ENCODE results near the gene FYB2. TPM values are rescaled to one million over a fixed set of nuclear protein-coding genes. Genes with fewer than 3 reads are reported as not detected.

Gene FYB2
- total RNA-seq, 1 donor from 2014 or later, result 0.34 TPM

DNA sequence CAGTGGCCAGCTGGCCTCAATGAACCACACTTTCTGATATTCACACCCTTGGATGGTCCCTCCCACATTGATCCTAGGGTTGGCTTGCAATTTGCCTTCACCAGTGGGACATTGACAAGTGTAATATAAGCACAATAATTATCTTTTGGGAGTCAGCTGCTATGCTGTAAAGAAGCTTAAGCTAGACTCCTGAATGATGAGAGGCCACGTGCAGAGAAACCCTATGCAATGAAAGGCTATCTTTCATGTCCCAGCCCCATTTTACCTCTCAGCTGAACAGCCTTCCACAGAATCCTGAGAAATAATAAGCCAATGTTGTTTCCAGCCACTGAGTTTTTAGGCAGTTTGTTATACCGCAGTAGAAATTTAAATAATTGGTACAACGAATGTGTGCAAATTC lies 24.3 kb upstream of the FYB2 start:
- TF ChIP-seq, protein P1, sequence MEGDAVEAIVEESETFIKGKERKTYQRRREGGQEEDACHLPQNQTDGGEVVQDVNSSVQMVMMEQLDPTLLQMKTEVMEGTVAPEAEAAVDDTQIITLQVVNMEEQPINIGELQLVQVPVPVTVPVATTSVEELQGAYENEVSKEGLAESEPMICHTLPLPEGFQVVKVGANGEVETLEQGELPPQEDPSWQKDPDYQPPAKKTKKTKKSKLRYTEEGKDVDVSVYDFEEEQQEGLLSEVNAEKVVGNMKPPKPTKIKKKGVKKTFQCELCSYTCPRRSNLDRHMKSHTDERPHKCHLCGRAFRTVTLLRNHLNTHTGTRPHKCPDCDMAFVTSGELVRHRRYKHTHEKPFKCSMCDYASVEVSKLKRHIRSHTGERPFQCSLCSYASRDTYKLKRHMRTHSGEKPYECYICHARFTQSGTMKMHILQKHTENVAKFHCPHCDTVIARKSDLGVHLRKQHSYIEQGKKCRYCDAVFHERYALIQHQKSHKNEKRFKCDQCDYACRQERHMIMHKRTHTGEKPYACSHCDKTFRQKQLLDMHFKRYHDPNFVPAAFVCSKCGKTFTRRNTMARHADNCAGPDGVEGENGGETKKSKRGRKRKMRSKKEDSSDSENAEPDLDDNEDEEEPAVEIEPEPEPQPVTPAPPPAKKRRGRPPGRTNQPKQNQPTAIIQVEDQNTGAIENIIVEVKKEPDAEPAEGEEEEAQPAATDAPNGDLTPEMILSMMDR (IDR thresholded peaks at IDR 0.05; ENCODE audit: unreplicated experiment), result no peak
- H3K4me1 Mint-ChIP-seq, result no peaks in the 10 kb centered on the region
- peaks cover 56% of the 10 kb centered on the region for H3K27me3 Mint-ChIP-seq (ENCODE audit: low read depth)
- no peaks in the 10 kb centered on the region for H3K36me3 Mint-ChIP-seq
- DNase-seq (ENCODE audit: low spot score in 2 of 2, unreplicated experiment in 2 of 2), result no peak
- H3K27ac Mint-ChIP-seq, result no peak overlapping the region
- no peak overlapping the region for H3K4me3 Mint-ChIP-seq
- H3K9me3 Mint-ChIP-seq, result no peaks in the 10 kb centered on the region

DNA sequence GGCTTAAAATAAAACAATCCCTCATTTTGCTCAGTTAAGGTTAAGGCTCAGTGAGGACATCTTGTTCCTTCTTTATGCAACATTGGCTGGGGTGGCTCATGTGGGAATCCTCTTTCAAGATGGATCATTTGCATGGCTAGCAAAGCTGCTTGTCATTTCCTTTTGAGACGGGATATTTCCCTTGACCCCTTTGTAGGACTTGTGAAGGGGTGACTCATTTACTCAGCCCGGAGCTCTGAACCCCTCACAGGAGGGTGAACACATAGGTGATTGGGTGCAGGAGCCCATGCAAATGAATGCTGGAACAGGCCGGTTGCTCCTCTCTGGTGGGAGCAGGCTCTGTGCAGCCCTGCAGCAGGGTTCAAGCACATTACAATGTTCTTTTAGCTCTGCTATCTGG lies 19.6 kb upstream of the FYB2 start:
- Mint-ChIP-seq H3K4me1 (peaks cover 6% of the 10 kb centered on the region), H3K27me3 (ENCODE audit: low read depth) (peaks cover 46% of the 10 kb centered on the region), H3K9me3 (no peaks in the 10 kb centered on the region), H3K36me3 (no peaks in the 10 kb centered on the region), H3K4me3 (no peak overlapping the region), H3K27ac (no peak overlapping the region)
- DNase-seq (ENCODE audit: low spot score in 2 of 2, unreplicated experiment in 2 of 2), result no peak
- TF ChIP-seq, protein P1 (IDR thresholded peaks at IDR 0.05; ENCODE audit: unreplicated experiment), result no peak

DNA sequence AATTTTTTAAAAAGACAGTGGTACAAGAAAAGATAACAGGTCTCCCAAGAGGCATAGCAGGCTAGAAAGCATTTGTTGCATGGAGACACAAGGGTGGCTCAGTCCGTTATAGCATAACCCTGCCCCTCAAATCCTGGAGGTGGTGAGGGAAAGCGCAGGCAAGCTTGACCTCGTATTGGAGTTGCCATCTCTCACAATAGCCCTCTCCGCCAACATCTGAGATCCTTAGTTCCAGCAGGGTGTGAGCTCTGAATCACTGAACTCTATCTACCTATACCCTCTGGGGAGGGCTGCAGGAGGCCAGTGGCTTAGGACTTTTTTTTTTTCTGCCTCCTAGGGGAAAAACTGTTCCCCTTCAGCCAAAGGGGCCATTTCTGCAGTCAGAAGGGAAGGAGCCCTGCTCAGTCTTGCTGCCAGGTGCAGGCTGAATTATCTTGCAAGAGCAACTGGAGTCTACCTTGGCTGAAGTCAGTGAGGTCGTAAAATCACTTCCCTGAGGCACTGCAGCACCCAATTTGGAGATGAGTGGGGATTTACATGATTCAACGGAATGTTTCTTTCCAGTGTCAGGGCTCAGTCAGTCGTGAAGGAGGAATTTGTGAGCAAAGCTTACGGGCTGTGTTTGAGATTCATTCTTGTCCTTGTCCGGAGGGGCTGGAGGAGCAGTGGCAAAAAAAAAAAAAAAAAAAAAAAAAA lies 18.2 kb upstream of the FYB2 start:
- DNase-seq (ENCODE audit: low spot score in 2 of 2, unreplicated experiment in 2 of 2), result no peak
- H3K4me3 Mint-ChIP-seq, result no peak overlapping the region
- TF ChIP-seq, protein P1 (IDR thresholded peaks at IDR 0.05; ENCODE audit: unreplicated experiment), result no peak
- H3K27me3 Mint-ChIP-seq (ENCODE audit: low read depth), result peaks cover 38% of the 10 kb centered on the region
- peaks cover 6% of the 10 kb centered on the region for H3K4me1 Mint-ChIP-seq
- no peaks in the 10 kb centered on the region for H3K9me3 Mint-ChIP-seq
- no peak overlapping the region for H3K27ac Mint-ChIP-seq
- no peaks in the 10 kb centered on the region for H3K36me3 Mint-ChIP-seq

DNA sequence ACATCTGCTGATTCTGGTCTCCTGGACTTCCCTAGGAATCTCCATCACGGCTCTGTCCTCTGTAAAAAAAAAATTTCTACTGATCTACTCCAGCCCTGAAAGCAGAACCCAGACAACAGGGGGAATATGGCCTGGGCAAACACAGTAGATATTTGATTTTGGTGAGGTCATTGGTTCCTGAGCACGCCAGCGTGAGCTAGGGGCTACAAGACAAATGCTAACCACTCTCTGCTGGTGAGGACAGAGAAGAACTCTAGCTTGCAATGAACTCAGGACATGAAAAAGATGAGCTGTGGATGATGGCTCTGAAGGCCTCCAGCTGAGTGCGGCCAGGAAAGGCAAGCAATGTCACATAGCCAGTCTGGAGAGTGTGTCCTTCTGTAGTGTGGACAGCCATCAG lies 17.2 kb upstream of the FYB2 start:
- peaks cover 8% of the 10 kb centered on the region for H3K4me1 Mint-ChIP-seq
- no peaks in the 10 kb centered on the region for H3K9me3 Mint-ChIP-seq
- TF ChIP-seq, protein P1 (IDR thresholded peaks at IDR 0.05; ENCODE audit: unreplicated experiment), result no peak
- peaks cover 38% of the 10 kb centered on the region for H3K27me3 Mint-ChIP-seq (ENCODE audit: low read depth)
- DNase-seq (ENCODE audit: low spot score in 2 of 2, unreplicated experiment in 2 of 2), result no peak
- no peaks in the 10 kb centered on the region for H3K36me3 Mint-ChIP-seq
- H3K4me3 Mint-ChIP-seq, result no peak overlapping the region
- no peak overlapping the region for H3K27ac Mint-ChIP-seq

DNA sequence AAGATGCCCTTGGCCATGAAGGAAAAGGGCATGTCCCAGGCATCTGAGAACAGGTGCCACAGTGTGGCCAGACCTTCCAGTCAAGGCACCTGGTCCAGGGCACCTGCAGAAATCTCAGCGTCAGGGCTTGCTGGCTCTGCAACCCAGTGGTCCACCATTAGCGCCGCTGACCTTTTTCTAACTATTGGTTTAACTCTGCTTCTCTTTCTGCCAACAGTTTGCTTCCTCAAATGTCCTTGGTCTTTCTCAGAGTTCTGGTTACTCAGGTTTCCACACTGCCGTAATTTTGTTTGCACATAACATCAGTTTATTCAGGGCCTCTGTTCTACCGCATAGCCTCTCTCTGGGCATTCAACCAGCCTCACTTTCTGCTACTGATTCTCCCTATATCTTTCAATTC lies 16.5 kb upstream of the FYB2 start:
- Mint-ChIP-seq H3K4me1 (peaks cover 8% of the 10 kb centered on the region), H3K27ac (no peak overlapping the region), H3K27me3 (ENCODE audit: low read depth) (peaks cover 43% of the 10 kb centered on the region), H3K9me3 (no peaks in the 10 kb centered on the region), H3K36me3 (no peaks in the 10 kb centered on the region), H3K4me3 (no peak overlapping the region)
- no peak for DNase-seq (ENCODE audit: low spot score in 2 of 2, unreplicated experiment in 2 of 2)
- TF ChIP-seq, protein P1 (IDR thresholded peaks at IDR 0.05; ENCODE audit: unreplicated experiment), result no peak

All from mesothelial cell of epicardium (in vitro differentiated cells).